ENCODE measurements around the gene CASTOR1.

CASTOR1 gene

DNA sequence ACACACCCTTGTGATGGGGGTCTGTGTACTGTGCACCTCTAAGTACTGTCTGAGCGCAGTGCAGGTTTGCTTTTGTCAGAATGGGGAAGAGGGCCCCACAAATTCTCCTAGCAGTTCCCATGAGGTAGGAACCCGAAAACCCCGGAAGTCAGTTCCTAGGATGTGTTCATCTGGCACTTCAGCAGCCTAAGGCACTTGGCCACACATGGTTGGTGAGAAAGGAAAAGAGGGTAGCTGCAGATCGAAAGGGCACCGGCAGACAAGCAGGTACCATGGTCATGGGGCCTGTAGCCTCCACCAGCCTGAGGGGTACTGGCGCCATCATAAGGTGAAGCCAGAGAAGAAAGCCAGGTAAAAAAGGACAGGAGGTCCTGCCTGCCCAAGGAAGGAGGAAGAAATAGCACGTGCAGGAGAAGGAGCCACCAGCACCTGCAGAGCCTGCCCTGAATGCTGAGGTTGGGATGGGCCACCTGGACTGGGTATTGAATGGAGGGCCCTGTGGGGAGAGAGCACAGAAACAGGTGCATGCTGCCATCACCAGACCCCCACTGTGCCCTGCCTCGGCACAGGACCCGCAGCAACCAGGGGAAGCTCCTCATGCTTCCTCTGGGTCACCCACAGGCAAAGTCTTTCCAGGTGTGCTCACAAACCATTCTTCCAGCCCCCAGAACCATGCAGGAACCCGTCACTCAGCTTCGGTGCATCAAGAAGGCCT is 8.1 kb upstream of the CASTOR1 start:
- no peak for DNase-seq

DNA sequence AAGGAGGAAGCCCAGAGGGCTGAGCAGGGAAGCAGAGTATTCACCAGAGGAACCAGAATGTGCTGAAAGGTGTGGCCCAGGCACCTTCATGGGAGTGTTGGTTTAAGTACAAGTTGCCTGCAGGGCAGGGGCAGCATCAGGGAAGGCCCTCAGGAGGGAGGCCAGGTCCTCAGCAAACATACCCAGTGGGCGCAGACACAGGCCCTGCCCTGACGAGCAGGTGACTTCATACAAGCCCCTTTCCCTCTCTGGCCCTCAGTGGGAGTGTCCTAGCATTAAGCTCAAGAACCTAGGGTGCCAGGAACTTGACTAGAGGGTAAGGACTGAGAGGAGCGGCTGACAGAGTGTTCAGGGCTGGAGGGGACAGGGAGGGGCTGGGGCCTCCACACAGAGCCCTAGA is 7.5 kb upstream of the CASTOR1 start:
- DNase-seq, result no peak

DNA sequence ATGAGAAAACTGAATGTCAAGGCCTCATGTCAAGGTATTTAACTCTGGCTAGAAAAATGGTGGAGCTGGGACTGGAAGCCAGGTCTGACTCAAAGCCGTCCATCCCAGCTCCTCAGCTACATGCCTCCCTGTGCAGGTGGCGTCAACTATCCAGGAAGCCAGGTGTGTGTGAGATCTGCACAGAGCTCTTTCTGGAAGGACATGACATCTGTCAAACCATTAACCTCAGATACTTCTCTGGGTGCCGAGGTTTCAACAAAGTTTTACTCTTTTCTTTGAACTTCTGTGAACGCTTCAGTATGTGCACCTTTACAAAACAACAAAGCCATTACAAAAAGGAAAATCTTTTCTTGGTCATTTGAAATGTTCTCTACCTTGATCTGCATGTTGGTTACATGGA is 7.0 kb upstream of the CASTOR1 start:
- no peak for DNase-seq

DNA sequence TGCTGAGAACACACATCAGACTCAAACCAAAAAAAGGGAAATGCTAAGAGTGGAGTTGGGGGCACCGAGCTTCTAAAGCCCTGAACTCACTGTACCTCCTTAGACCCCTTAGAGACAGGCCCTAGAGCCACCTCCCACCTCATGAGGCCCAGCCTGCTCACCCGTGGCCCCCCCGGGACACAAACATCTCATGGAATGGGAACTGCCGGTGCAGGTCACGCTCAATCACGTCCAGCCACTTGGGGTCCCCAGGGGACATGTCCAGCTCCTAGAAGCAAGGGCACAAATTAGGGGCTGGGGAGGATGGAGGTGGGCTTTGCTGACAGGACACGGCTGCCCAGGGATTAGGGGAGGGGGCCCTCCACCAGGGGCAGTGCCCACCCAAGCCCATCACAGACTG is 6.3 kb upstream of the CASTOR1 start:
- DNase-seq, result no peak

DNA sequence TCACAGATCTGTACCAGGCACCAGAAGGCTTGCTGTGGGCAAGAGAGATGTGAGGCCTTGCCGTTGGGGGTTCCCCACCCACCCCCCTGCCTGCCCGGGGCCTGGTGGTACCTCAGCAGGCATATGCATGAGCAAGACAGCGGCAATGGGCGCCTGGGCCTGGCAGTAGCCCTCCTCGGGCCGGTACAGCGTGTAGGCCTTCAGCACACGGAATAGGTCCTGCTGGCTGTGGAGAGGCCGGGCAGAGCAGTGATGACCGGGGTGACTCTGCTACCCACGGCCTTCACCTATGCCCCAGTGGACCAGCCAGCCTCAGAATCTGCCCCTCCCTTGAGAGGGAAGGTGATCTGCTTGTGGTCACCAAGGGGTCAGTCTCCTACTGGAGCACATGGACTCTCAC is 5.5 kb upstream of the CASTOR1 start:
- DNase-seq, result no peak

DNA sequence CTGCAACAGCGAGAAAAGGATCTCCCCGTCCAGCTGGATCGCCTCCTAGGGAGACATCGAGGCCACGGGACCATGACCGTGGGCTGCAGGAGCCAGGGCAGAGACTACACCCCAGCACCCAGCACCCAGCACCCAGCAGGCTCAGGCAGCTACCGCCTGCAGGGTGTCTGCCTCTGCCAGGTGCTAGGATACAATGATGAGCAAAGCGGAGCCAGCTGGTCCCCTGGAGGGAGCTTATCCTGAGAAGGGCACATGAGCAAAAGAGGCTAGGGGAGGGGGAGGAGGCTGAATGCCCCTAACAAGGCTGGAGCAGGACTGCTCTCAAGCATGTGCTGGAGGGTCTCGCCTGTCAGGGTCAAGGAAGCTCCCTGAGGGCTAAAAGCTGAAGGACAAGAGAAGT is 4.8 kb upstream of the CASTOR1 start:
- DNase-seq, result no peak

DNA sequence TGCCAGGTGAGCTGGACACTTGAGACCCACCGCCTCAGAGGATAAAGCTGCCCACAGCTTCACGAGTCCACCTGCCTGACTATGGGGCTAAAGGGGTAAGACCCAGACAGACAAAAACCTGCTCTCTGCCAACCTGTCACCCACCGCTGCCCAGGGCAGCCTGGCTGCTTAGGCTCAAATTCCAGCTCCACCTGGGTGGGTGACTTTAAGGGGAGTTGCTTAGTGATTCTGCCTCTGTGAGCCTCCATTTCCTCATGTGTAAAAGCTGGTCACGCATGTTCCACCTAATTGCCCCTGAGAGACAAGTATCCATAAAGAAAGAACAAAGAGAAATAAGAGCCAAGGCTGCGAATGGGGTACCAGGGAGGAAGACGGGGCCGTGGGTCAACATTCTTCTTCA is 3.7 kb upstream of the CASTOR1 start:
- DNase-seq, result no peak

DNA sequence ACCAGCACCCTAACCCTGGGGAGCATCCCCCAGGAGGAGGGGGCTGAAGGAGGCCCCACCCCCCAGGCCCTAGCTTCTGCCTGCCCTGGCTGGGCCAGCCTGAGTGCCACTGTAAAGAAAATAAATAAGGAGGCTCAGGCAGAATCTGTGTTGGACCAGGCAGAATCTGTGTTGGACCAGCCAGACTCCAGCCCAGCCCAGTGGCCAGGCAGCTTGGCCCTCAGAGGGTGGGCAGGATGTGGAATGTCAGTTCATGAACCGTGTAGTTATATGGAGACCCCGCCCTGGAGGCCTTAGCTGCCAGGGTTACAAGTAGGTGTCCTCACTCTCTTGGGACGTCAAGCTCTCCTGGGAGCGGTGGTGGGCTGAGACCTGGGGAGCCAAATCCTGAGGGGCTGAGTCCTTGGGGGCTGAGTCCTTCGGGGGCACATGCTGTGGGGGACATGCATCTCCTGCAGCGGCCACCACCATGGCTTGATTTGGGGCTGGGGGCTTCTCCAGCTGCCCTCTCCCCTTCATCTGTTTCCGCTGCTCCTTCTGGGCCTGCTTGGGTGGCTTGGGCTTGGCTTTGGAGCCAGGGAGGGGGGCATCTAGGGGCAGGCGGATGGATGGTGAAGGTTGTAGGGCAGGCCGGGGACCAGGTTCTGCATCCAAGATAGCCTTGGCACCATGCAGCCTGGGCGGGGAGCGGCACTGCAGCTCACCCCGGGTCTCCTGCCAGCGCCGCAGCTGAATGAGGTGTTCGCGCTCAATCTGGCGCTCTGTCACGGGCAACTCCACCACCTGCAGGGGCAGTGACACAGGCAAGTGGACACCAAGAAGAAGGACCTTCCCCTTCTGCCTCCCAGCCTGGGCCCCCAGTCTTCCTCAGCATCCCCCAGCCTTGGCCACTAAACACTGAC is 3.0 kb upstream of the CASTOR1 start:
- DNase-seq, result no peak

DNA sequence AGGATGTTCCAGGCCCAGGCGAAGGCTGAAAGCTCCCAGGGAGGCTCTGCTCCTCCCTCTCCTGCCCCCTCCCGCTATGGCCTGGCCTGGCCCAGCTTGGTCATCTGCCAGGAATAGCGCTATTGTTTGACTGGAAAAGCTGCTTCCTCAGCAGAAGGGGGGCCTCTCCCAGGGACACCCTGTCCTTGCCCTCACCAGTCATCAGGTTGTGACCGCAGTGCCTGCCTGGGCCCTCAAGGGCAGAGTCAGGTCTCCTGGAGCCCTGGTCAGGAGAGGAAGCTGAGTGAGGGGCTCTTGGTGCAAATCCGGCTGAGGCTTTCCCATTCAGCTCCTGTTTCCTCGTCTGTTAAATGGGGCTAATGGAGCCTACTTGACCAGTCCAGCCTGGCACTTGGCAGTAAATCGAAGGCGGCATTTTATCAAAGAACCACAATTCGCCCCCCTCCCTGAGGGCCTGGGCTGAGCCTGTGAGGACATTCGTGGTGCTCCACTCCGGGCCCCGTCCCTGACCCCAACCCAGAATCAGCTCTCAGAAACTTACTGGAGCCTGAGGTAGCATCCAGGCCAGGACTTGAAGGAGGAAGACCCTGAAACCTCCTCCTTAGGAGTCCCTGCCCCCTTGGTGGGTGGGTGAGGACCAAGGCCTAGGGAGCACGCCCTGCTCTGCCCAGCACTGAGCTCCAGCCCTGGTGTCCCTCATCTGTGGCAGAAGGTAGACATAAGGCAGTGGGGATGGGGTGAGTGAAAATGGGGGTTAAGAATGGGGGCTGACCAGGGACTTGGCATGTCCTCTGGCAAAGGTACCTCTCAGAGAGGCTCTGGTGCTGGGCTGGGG is 2.0 kb upstream of the CASTOR1 start:
- DNase-seq, result no peak

DNA sequence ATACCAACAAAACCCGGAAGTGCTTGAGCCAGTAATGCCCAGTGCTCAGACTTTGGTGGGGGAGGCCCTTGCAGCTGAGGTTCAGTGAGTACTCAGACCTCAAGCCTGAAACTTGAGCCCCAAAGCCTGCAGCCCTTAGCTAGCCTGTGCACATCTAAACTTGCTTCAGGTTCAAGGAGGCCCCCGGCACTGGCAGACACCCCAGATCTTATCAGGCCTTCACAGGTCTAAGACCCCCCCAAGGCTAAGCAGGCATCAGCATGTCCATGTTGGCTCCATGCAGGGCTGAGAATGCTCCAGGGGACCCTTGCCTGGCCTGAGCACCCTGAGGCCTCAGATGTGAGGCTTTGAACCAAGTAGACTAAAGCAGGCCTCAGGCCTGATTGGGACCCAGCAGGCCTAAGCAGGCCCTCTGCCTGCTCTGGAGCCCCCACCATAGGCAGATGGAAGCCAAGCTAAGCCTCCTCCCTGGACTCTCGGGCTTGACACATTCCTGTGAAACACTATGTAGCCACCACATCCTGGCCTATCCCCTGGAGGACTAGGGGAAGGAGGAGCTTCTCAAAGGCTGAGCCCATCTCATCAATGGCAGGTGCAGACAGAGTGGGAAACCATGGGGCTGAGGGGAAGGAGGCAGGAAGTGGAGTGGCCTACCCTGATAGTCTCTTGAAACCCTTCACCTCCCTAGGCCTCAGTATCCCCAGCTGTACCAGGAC is 1.2 kb upstream of the CASTOR1 start:
- DNase-seq, result peak; percentile 50

DNA sequence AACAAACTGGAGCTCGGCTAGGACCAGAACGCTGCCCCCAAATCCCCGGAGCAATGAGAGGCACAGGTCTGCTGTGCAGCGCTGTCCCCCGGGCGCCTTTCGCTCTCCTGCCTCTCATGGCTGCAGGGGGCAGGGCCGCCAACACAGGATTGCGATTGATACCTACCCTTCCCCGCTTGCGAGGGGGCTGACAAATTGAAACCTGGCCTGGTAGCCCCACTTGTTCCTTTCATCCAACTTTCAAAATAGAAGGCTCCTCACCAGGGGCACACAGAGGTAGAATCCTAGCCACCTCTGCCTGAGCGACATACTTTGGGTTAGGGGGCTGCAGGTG is 642 bp upstream of the CASTOR1 start:
- no peak for DNase-seq

DNA sequence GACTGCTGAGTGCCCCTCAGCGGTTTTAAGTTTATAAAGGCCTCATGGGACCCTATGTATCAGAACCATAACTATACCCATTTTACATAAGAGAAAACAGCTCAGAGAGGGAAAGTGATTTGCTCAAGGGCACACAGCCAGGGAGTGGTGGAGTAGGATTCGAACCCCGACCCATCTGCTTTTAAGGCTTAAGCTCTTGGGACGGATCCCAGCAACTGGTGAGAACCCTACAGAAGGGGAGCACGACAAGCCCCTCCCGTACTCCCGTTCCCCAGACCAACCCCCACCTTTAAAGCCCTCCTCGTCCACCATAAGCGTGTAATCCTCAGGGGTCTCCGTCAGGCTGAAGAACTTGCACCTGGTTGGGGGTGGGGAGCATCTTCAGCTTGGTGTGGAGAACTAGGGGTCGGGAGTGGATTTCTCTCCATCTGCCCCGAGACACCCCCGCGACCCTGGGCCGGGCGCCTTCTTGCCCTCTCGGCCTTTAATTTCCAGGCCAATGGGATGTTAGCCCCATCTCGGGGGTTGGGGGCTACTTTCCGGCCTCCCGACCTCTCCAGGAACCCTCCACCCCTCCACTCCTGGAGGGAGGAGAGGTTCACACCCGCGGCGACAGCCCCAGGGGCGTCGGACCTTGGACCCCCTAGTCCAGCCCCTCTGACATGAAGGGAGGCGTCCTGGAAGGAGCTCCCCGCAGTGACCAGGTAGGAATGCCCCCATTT is 725 bp downstream of the CASTOR1 start:
- DNase-seq, result no peak

DNA sequence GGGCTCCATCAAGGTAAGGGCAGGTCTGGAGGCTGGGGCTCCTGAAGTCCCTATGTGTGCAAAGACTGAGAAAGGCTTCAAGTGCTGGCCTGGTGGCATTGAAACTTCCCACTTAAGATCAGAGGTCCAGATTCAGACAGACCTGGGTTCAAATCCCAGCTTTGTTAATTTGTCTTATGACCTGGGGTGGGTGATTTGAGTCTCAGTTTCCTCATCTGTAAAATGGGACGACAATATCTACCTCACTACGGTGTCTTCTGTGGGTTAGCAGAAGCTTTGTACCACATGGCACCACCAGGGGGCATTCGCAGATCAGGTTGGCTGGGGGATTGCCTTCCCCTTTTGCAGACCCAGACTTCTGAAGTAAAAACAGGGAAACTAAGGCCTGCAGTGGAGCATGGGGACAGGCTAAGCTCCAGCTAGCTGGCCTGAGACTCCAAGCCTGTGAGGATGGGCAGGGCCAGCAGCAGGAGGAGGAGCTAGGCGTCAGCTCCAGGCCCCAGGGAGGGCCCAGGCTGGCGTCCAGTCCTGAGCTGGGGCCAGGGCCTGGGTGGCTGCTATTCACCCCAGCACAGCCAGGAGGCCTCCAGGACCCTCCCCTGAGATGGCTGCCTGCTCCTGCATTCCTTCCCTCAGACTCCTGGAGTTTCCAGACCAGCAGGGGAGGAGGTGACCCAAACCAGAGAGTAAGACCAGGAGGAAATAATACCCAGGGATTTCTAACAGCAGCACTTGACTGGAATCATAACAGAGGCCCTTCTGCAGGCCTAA is 1.5 kb downstream of the CASTOR1 start:
- peak; percentile 93 for DNase-seq

DNA sequence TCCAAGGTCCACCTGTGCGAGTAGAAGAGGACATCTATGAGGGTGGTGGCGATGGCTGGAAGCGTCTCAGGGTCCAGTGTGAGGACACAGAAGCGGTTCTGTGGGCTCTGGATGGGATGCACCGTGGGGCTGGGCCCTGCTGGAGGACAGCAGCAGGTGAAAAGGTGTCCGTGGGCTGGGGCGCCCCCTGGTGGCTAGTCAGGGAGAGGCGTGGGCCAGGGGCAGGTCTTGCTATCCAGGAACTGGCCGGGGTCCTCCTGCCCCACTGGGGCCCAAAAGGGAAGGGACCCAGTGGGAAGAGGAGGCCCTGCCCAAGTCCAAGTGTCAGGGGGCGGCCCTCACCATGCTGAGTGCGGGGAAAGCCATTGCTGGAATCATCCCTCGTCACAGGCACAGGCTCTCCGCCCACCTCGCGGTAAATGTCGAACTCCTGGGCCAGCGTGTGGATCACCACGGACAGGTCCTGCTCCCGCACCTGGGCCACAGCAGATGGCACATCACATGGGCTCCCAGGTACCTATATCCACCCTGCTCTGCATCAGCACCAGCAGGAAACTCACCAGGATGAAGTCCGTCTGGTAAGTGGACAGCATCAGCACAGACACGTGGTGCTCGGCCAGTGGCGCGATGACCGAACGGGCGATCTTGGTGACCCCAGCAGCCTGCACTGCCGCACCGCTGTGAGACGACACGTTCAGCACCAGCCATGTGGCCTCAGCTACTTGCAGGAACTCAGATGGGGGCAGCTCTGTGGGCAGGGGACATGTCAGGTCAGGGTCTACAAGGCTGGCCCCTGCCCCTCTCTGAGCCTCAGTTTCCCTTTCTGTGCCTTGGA is 2.3 kb downstream of the CASTOR1 start:
- peak; percentile 81 for DNase-seq

DNA sequence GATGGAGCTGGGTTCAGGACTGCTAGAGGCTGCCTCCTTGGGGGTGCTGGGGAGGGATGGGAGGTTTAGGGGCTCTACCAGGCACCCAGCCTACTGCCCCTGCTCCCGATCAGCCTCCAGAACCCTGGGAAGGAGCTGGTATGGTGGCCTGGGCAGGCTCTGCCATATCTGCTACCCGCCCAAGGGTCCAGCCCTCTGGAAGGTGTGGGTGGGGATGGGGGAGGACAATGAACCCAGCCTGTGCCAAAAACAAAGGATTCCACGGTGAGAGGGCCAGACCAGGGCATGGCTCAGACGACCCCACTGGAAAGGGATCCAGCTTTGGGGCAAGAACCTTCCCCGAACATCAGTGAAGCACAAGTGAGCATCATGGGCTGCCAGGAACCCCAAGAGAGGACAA is 3.0 kb downstream of the CASTOR1 start:
- DNase-seq, result no peak

DNA sequence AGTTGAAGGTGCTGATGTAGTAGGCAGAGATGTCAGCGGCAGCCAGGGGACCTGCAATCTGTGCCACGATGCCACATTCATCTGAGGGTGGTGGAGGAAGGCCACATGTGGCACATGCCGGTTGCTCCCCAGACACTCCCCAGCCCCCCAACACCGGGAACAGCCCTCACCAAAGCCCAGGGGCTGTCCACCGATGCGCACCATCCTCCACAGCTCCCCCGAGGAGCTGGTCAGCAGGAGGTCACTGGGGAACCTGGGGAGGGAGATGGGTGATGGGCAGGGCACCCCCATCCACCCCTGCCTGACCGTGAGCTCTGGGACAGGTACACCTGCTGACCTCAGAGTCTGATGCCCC is 3.5 kb downstream of the CASTOR1 start:
- no peak for DNase-seq

DNA sequence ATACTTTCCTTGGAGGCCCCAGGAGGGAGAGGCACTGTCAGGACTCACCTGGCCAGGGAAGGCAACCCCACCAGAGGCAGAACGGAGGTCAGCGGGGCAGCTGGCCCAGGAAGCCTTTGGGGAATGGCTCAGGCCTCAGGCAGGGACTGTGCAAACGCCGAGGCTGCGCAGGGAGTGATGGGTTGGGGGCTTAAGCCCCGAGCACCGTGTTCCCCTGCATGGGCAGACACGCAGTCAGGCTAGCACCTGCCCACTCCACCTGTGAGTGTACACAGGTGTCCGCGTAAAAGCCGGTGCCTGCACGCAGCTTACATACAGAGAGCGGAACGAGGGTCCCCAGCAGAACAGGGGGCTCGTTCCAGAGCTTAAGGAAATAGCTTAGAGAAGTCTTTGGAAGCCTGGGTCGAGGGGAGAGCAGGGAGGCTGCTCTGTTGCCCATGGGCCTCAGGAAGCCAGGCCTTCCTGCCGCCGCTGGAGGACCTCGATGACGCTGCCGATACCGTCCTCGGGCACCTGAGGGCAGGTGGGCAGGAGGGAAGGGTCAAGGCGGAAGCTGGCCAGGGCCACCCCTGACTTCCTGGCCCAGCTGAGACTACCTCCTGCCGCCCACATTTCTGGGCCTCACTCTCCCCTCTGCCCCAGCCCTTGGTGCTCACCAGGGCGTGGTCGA is 4.0 kb downstream of the CASTOR1 start:
- no peak for DNase-seq

DNA sequence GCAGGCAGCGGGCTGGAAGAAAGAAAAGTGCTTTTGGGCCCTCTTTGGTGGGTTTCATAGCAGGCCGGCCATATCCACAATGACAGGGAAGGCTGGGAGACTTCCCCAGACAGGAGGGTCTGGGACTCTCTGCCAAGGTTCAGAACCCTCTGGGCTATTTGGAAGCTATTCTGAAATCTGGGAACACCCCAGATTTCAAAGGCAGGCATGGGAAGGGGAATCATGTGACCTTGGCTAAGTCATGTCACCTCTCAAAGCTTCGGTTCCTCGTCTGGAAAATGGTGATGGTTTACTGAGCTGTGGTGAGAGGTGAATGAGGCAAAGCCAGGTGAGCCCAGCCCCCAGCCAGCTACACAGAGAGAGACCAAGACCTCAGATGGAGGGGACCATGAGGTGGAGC is 4.6 kb downstream of the CASTOR1 start:
- DNase-seq, result no peak

DNA sequence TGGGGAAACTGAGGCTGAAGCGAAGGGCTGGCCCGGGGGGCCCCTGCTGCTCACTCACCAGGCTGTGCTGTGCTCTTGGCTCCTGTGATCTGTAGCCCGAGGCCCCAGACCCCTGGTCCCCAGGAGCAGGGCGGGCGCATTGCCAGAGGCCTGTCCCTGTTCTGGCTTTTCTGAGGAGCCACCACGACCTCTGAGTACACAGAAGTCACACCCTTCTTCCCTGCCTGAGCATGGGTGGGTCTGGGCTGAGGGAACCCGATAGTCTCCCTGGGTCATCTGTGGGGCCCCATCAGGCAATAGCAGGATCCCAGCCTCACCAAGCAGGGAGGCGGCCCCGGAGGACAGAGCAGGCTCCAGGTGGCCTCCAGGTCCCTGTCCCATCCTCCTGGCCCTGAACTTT is 5.1 kb downstream of the CASTOR1 start:
- peak; percentile 4 for DNase-seq

DNA sequence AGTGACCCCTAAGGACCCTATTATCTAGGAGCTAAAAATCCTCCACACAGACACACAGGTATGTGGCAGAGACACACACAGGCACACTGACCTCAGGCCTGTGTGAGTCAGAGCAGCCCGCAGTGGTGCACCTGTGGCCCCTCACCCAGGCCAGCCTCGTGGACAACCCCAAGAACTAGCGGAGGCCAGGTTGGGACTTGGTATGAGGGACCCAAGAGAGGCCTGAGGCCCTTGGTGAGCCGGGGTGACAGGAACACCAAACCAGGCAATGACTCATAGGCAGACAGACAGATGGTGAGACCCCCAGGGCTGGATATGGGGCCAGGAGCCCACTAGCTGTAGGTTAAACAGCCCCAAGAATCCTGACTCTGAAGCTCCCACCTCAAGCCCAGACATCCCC is 6.0 kb downstream of the CASTOR1 start:
- no peak for DNase-seq
